B cell (primary cell): ENCODE measurements around the gene RAB24.

Source experiments
- EZH2 ChIP-seq: IDR thresholded peaks from 2 replicates; pipeline ENCODE4 v1.6.1; 2012; ENCODE audit warnings: borderline replicate concordance, low read depth, mild to moderate bottlenecking, moderate library complexity, low read length; ENCODE audit not compliant: insufficient read depth, poor library complexity, severe bottlenecking
- TF ChIP-seq, protein P1 (sequence below): fragments of 200-600 bp; IDR thresholded peaks from one replicate; pipeline ENCODE4 v1.8.0; 2022; ENCODE audit warnings: antibody characterized with exemption, mild to moderate bottlenecking

DNA sequence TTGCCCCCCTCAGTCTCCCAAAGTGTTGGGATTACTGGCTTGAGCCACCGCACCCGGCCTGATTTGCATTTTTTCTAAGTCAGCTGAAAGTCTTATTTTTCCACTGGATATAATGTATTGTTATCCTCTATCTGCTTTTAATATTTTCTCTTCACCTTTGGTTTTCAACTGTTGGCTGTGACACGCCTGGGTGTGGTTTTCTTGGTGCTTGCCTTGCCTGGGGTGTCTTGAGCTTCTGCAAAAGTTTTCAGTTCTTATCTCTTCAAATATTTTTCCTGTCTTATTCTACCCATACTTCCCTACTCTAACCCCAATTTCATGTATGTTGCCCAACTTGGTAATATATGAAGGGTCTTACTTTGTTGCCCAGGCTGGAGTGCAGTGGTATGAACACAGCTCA lies 12.5 kb upstream of the RAB24 start:
- TF ChIP-seq, protein P1, sequence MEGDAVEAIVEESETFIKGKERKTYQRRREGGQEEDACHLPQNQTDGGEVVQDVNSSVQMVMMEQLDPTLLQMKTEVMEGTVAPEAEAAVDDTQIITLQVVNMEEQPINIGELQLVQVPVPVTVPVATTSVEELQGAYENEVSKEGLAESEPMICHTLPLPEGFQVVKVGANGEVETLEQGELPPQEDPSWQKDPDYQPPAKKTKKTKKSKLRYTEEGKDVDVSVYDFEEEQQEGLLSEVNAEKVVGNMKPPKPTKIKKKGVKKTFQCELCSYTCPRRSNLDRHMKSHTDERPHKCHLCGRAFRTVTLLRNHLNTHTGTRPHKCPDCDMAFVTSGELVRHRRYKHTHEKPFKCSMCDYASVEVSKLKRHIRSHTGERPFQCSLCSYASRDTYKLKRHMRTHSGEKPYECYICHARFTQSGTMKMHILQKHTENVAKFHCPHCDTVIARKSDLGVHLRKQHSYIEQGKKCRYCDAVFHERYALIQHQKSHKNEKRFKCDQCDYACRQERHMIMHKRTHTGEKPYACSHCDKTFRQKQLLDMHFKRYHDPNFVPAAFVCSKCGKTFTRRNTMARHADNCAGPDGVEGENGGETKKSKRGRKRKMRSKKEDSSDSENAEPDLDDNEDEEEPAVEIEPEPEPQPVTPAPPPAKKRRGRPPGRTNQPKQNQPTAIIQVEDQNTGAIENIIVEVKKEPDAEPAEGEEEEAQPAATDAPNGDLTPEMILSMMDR: no peak
- TF ChIP-seq EZH2: no peak
